HepG2 (cell line): ENCODE measurements around the gene ZFP62. TPM values are rescaled to one million over a fixed set of nuclear protein-coding genes. Genes with fewer than 3 reads are reported as not detected.
A peak's percentile ranks its signal among the peaks of the same experiment; 100 is the strongest.

Source experiments
- AGO1 ChIP-seq: fragments of 200-400 bp; formaldehyde crosslinking; IDR thresholded peaks from 2 replicates; pipeline ENCODE4 v1.6.1; 2017; ENCODE audit warnings: mild to moderate bottlenecking, low read depth, low read length, moderate library complexity; ENCODE audit not compliant: poor library complexity, severe bottlenecking
- BRD4 ChIP-seq: sonication (generic); formaldehyde crosslinking; IDR thresholded peaks from 2 replicates; pipeline ENCODE4 v1.4.0; 2020; ENCODE audit warnings: missing genetic modification reagents
- E2F5 ChIP-seq: sonication (generic); formaldehyde crosslinking; conservative IDR thresholded peaks from 2 replicates; pipeline ENCODE4 v1.4.0; 2020; ENCODE audit warnings: missing genetic modification reagents
- HNF1A ChIP-seq, 2 experiments: sonication (generic) in 1 of 2; formaldehyde crosslinking in 1 of 2; IDR thresholded peaks; 2 replicates each; pipeline versions ENCODE4 v1.4.0 to v1.6.1; 2016 to 2020; ENCODE audit warnings: borderline replicate concordance in 1 of 2, low read depth in 1 of 2, mild to moderate bottlenecking in 1 of 2, missing genetic modification reagents in 1 of 2
- MYPOP ChIP-seq: sonication (generic); formaldehyde crosslinking; IDR thresholded peaks from 2 replicates; pipeline ENCODE4 v1.8.1; 2023; ENCODE audit warnings: mild to moderate bottlenecking, moderate library complexity, missing genetic modification reagents
- RBM22 ChIP-seq: fragments of 200-400 bp; formaldehyde crosslinking; optimal IDR thresholded peaks from 2 replicates; pipeline ENCODE3; 2017; ENCODE audit warnings: mild to moderate bottlenecking, low read length, moderate library complexity
- ZNF124 ChIP-seq: sonication (generic); formaldehyde crosslinking; IDR thresholded peaks from 2 replicates; pipeline ENCODE4 v1.4.0; 2020; ENCODE audit warnings: missing genetic modification reagents
- ZNF142 ChIP-seq: sonication (generic); formaldehyde crosslinking; IDR thresholded peaks from 2 replicates; pipeline ENCODE4 v1.4.0; 2020; ENCODE audit warnings: missing genetic modification reagents
- ZNF446 ChIP-seq: sonication (generic); formaldehyde crosslinking; IDR thresholded peaks from 2 replicates; pipeline ENCODE4 v1.5.0; 2020; ENCODE audit warnings: mild to moderate bottlenecking, missing genetic modification reagents
- ZNF512B ChIP-seq: sonication (generic); formaldehyde crosslinking; IDR thresholded peaks from 2 replicates; pipeline ENCODE4 v1.5.1; 2020; ENCODE audit warnings: missing genetic modification reagents, mild to moderate bottlenecking, borderline replicate concordance
- polyA plus RNA-seq, 8 experiments: library from polyadenylated mRNA; depleted of rRNA in 3 of 8; stranded (reverse) in 7 of 8; unstranded in 1 of 8; fragments of >200 nt; fragmentation: Illumina TruSeq in 4 of 8; extraction: Trizol in 4 of 8; gene quantifications; 2 replicates each; pipeline versions ENCODE4 v1.2.1 to v1.2.3, GENCODE V29; 2011 to 2016; ENCODE audit warnings: low read depth in 4 of 8, missing spikeins in 1 of 8, mixed read lengths in 1 of 8; ENCODE audit not compliant: insufficient read depth in 1 of 8
- total RNA-seq, 5 experiments: library from RNA; depleted of rRNA; stranded (reverse); fragments of >200 nt; fragmentation: Illumina TruSeq; extraction: Trizol; gene quantifications; 2 replicates each; pipeline ENCODE4 v1.2.3, GENCODE V29; 2016; ENCODE audit warnings: low read depth in 1 of 5

ZFP62 gene
- total and polyA plus RNA-seq, 2 of the 13 experiments (the other 11 are each of a cell fraction or from before 2014, with no cell fraction given): 8.2 to 19.4 TPM

- peak; percentile 61; the same call in 1 of the 2 replicates for TF ChIP-seq MYPOP (CRISPR knock-in tag)
- TF ChIP-seq ZNF512B (CRISPR knock-in tag): no peak
- no peak; the same call in 1 of the 2 replicates for TF ChIP-seq ZNF124 (CRISPR knock-in tag)
- no peak for TF ChIP-seq HNF1A (IDR thresholded peaks at IDR 0.05; ENCODE audit: low read depth)
- peak; percentile 48; the same call in 1 of the 2 replicates for TF ChIP-seq HNF1A (CRISPR knock-in tag; IDR thresholded peaks at IDR 0.05; ENCODE audit: borderline replicate concordance)
- peak; percentile 80 for TF ChIP-seq BRD4 (CRISPR knock-in tag)
- peak; percentile 80; the same call in 1 of the 2 replicates for TF ChIP-seq ZNF446
- no peak for TF ChIP-seq RBM22
- TF ChIP-seq E2F5 (CRISPR knock-in tag): no peak
- TF ChIP-seq ZNF142 (CRISPR knock-in tag): no peak; the same call in 1 of the 2 replicates
- TF ChIP-seq AGO1: no peak
Measured at GRCh38 chr5:180860887-180861822, at the start of gene ZFP62 (continued).
